HS-27A (cell line): ENCODE results near the gene PTPRE.

Experiments
- DNase-seq: peaks from one replicate; pipeline ENCODE4 v3.0.0-alpha.2; 2012; ENCODE audit warnings: low read depth, missing footprints

Gene PTPRE, protein sequence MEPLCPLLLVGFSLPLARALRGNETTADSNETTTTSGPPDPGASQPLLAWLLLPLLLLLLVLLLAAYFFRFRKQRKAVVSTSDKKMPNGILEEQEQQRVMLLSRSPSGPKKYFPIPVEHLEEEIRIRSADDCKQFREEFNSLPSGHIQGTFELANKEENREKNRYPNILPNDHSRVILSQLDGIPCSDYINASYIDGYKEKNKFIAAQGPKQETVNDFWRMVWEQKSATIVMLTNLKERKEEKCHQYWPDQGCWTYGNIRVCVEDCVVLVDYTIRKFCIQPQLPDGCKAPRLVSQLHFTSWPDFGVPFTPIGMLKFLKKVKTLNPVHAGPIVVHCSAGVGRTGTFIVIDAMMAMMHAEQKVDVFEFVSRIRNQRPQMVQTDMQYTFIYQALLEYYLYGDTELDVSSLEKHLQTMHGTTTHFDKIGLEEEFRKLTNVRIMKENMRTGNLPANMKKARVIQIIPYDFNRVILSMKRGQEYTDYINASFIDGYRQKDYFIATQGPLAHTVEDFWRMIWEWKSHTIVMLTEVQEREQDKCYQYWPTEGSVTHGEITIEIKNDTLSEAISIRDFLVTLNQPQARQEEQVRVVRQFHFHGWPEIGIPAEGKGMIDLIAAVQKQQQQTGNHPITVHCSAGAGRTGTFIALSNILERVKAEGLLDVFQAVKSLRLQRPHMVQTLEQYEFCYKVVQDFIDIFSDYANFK

GRCh38 chr10:127906548-127907377 is at the start of gene PTPRE:
PTPRE (plus strand) TSS chr10:127907103; CDS start chr10:128040882, 133,779 bp downstream.
- no peak for DNase-seq

DNA sequence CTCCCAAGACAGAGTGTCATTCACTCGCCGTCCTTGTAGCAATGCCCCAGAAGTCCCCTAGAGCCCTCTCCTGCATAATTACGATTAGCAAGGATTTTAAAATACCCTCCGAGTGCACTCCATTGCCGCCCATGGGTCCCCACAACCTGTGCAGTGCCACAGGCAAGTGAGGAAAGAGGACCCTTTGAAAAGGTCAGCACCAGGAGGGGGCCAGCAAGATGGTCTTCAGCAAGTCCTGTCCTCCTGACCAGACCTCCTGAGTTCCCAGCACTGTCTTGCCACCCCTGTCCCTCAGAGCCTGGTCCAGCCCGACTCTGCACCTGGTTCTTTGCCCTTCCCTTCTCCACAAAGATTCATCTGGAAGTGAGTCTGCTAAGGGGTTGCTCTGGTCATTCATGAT is 46.3 kb upstream of the PTPRE start:
- no peak for DNase-seq

DNA sequence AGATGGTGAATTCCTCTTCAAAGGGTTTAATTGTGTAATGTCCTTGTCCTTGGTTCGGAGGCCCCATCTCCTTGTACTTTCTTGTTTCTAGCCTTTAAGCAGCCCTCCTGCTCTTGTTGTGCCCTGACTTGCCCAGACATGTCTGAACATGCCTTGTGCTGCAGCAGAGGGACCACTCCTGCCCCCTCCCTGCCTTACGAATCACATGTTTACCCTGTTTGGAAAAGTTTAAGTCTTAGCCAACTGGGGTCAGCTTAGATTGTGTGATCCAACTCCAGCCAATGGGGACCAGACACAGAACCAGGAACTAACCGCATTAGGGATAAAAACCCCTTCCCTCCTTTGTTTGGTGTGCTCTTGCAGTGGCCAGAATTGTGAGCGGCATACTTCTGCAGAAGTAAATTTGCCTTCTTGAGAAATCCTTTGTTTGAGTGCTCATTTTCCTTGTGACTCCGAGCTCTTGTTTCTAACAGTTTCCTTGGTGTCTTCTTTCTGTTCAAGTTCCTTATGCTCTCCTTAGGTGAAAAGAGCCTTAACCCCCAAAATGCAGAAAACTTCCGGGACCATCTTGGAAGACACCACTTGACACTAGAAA is 43.6 kb upstream of the PTPRE start:
- DNase-seq: no peak

DNA sequence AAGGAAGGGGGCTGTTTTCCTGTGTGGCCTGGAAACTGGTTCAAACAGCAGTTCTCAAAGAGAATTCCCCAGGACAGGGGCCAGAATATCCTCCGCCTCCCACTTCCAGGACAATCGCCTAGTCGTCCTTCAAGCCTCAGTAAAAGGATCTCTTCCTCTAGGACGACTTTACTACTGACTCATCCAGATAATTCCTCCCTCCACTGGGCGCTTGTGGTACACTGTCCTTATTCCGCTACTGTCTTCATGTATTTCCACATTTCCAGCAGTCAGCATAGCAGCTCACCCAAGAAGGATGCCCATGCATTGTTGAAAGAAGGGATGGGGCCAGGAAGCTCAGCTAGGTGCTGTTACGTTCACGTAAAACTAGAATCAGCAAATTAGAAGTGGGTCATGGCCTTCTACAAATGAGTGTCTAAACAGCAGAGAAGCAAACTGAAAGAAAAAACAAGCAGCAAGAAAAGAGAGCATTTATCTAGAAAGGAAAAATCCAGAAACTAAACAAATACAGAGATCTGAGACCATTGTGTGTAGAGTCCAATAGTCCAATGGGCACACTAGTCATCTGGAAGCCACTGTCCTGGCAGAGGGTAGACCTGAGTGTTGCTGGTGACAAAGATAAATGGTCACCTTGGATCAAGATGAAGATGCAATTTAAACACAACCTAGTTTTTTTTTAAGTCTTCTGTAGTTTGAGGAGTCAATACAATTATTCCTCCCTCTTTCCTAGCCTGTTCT is 40.5 kb upstream of the PTPRE start:
- DNase-seq: no peak

- no peak for DNase-seq
Measured at GRCh38 chr10:127867805-127868204, 39.1 kb upstream of the PTPRE start.

GRCh38 chr10:127869329-127869728 is 37.6 kb upstream of the PTPRE start:
- DNase-seq: no peak

DNA sequence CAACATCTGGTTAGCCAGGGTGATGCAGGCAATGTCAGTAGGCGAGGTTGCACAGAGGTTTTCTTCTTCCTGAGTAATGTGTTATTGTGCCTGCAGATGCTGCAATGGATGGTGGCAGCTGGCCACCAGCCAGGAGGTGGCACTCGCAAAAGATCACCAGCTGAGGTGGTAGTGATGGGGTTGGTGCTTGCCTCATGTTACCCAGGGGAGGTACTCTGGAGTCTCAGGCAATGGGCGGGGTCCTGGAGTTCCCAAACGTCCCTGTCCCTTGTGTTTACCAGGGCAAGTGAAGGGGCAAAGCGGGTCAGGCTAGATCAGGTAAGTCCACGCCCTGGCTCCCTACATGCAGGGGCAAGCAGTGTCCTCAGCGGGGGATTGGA is 35.3 kb upstream of the PTPRE start:
- no peak for DNase-seq

GRCh38 chr10:127872011-127872761 is 34.7 kb upstream of the PTPRE start:
- no peak for DNase-seq

GRCh38 chr10:127872871-127873600 is 33.9 kb upstream of the PTPRE start:
- DNase-seq: no peak

GRCh38 chr10:127873901-127874470 is 32.9 kb upstream of the PTPRE start:
- DNase-seq: no peak

GRCh38 chr10:127874671-127875448 is 32.0 kb upstream of the PTPRE start:
- no peak for DNase-seq

DNA sequence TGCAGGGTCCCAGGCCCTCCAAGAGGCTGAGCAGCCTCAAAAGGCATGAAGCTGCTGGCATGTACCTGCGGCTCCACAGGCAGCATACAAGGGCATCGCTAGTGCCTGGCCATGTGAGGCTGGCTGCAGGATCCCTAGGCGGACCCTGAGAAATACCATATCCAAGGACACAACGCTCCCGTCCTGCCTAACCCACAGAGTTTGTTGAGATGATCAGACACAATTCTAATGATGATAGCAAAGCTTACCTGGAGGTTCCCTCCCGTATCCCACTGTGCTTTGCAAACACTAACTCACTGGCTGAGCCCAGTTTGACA is 31.5 kb upstream of the PTPRE start:
- no peak for DNase-seq

GRCh38 chr10:127875916-127876315 is 31.0 kb upstream of the PTPRE start:
- no peak for DNase-seq

- no peak for DNase-seq
Measured at GRCh38 chr10:127877116-127877515, 29.8 kb upstream of the PTPRE start.

GRCh38 chr10:127877699-127878098 is 29.2 kb upstream of the PTPRE start:
- no peak for DNase-seq

DNA sequence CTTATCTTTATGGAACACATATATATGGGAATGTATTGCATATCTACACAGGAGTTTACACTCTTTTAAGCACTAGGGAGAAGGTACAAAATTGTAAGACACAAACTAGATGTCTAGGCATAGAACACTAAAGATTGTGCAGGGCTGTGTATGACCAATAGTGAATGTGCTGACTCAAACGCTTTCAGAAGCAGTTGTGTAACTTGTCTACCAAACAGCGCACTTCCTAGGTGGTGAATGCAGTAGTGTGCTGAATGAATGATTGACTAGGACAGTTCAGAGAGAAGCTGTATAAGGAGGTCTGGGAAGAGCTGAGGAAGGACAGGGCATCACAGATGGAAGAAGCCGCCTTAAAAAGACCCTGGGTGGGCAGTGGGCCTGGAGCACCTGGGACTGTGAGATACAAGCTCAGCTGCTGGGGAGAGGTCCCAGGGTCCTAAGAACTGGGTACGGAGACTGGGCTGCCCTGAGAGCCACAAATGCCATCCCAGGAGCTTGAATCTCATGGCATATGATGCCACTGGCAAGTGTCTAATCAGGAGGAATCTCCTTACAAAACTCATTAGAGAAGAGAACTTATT is 28.3 kb upstream of the PTPRE start:
- DNase-seq: no peak

DNA sequence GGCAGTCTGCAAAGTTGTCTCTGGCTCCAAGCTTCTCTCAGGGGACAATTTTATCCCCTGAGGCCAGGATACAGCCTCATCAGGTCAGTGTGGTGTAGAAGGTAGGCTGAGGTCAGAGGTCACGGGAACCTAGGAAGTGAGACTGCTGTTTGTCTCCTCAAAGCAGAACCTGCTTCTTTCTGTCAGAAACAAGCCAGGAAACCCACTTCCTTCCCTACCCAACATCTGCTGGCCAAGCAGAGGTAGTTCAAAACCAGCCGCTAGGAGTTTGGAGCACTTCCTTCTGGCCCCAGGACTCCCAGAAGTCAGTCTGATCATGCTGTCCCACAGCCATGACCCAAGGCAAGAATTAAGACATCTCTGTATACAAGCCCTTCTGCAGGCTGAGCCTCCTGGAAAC is 26.3 kb upstream of the PTPRE start:
- no peak for DNase-seq

- DNase-seq: no peak
Measured at GRCh38 chr10:127881262-127881661, 25.6 kb upstream of the PTPRE start.

DNA sequence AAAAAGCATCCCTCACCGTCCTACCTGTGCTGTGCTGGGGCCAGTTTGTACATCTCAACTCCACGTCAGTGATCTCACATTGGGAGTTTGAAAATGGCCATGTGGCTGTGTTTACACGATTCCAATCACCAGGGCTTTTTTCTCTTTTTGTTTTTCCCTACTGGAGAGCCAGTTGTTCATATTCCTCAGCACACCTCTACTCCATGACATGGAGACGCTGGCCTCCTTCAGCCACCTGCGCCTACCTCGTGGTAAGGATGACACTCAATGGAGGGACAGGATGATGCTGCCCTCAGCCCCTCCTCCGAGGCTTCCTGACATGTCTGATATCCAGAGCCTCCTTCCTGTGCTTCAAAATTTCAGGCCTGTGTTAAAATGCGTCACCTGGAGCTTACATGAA is 24.5 kb upstream of the PTPRE start:
- no peak for DNase-seq
